Mononuclear cell (primary cell): ENCODE measurements around the gene TRAFD1. TPM values are rescaled to one million over a fixed set of nuclear protein-coding genes. Genes with fewer than 3 reads are reported as not detected.

ENCODE experiments used
- H3K27me3 ChIP-seq: 2 replicates; pipeline ENCODE4 v1.6.0; 2011; ENCODE audit warnings: low read length, control low read depth; ENCODE audit not compliant: insufficient read depth
- H3K4me1 ChIP-seq: 2 replicates; pipeline ENCODE4 v1.5.1; 2011; ENCODE audit warnings: mild to moderate bottlenecking, low read length, control low read depth; ENCODE audit not compliant: insufficient read depth
- H3K4me3 ChIP-seq: 2 replicates; pipeline ENCODE4 v1.5.1; 2011; ENCODE audit warnings: mild to moderate bottlenecking, low read length, moderate library complexity
- H3K9me3 ChIP-seq: 2 replicates; pipeline ENCODE4 v1.5.1; 2011; ENCODE audit warnings: low read depth, mild to moderate bottlenecking, control low read depth, low read length
- total RNA-seq: library from RNA; depleted of rRNA; stranded (reverse); fragments of >200 nt; gene quantifications from one replicate; pipeline ENCODE4 v1.2.3, GENCODE V29; 2012

TRAFD1 gene
- total RNA-seq, 1 donor = 44.5 TPM

DNA sequence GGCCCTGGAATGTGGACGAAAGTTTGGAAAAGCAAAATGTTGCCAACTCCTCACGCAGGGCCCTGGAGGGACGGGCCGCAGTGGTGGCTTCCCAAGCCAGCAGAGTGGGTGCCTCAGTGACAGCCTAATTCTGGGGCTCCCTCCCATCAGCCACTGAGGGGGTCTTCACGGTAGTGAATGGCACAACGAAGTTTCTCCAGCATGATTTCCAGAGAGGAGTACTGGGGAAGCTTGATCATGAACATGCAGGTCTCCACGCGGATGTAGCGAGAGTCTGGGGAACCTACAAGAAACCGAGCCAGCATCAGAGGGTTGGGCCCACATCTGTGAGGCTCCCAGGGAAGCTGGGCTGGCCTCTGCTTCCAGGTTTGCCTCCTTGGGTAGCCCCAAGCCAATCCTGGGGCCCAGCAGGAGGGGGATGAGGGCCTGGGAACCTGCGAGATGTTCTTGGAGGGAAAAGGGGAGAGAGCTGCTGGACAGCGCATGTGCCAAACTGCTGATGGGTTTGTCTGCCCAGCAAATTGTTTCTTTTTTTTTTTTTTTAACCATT is 37.0 kb downstream of the TRAFD1 start:
- H3K4me3 ChIP-seq = no peak overlapping the region
- H3K4me1 ChIP-seq = peaks cover 18% of the 10 kb centered on the region
- no peaks in the 10 kb centered on the region for H3K27me3 ChIP-seq
- no peaks in the 10 kb centered on the region for H3K9me3 ChIP-seq

DNA sequence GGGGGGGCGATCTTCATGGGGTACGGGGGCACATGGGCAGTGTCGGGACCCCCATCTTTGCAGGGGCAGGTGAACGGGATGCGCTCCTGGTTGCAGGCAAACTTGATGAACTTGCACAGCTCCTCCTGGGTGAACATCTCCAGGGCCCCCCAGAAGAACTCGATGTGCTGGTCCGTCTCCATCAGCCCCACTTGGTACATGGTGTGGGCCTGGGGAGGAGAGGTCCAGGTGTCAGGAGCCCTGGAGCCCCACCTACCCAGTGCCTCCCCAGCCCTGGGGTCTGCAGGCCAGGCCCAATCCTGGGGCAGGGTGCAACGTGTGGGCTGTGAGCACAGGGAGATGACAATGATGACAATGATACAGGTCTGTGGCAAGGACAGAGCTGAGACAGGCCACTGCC is 37.7 kb downstream of the TRAFD1 start:
- peaks cover 18% of the 10 kb centered on the region for H3K4me1 ChIP-seq
- no peak overlapping the region for H3K4me3 ChIP-seq
- H3K9me3 ChIP-seq = no peaks in the 10 kb centered on the region
- H3K27me3 ChIP-seq = no peaks in the 10 kb centered on the region

DNA sequence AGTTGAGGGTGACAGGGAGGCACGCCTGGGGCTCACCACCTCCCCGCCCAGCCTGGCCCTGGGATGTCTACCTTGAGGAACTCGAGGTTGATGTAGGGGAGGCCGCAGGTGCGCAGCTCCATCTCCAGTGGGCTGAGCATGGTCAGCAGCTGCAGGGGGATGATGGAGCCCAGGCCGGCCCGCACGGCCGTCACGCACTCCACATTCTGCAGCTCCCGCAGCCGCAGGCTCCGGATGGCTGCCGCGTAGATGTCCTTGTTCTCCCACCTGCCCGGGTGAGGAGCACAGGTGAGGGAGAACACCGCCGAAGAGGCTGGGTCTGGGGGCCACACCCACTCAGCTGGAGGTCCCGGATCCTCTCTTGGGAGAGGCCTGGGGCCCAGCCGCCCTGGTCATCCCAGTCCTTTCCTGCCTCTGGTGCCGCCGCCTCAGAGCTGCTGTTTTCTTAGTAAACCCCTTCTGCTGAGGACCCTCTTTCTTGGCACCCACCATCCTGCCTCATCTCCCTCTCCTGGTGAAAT is 38.2 kb downstream of the TRAFD1 start:
- Histone ChIP-seq H3K9me3 (no peaks in the 10 kb centered on the region), H3K27me3 (no peaks in the 10 kb centered on the region), H3K4me1 (peaks cover 13% of the 10 kb centered on the region), H3K4me3 (no peak overlapping the region)

DNA sequence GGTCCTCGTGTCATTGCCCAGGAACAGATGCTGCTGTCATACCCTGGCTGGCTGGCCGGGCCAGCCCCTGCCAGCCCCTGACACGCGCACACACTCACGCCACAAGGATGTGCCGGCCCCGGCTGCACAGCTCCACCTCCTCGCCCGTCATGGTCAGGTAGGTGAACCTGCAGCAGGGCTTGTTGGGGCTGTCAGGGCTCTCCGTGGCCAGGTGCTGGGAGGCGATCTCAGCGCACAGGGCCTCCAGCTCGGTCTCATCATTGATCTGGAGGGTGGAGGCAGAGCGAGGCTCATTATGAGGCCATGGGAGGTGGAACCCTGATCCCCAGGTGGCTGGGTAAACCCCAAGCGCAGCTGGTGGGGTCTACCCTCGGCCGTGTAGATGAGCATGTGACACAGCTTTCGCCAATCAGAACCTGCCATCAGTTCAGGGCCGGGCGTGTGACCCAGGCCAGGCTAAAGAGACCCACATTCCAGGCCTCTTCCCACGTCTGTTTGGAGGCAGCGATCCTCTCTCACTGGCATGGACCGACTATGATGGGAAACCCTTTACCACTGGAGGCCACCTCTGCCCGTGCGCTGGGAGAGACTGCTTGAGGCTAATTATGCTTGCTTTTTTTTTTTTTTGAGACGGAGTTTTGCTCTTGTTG is 38.8 kb downstream of the TRAFD1 start:
- Histone ChIP-seq H3K4me1 (peaks cover 7% of the 10 kb centered on the region), H3K27me3 (no peaks in the 10 kb centered on the region), H3K4me3 (no peak overlapping the region), H3K9me3 (no peaks in the 10 kb centered on the region)

DNA sequence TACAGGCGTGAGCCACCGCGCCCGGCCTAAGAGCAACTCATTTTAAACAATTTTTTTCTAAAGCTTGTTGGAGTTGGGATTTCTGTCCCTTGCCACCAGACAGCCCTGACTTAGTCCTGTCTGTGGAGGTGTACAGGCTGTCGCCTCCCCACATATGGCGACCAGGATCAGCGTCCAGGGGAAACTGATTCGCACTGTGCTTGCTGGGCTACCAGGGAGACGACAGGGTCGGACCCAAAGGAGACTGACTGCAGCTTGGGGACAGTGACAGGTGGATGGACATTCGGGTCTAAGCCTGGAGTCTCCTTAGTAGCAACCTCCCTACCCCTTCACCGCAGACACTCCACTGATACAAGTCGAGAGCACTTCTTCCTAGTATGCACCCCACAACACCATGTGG is 40.3 kb downstream of the TRAFD1 start:
- no peak overlapping the region for H3K4me3 ChIP-seq
- H3K27me3 ChIP-seq = no peaks in the 10 kb centered on the region
- H3K4me1 ChIP-seq = no peaks in the 10 kb centered on the region
- no peaks in the 10 kb centered on the region for H3K9me3 ChIP-seq

DNA sequence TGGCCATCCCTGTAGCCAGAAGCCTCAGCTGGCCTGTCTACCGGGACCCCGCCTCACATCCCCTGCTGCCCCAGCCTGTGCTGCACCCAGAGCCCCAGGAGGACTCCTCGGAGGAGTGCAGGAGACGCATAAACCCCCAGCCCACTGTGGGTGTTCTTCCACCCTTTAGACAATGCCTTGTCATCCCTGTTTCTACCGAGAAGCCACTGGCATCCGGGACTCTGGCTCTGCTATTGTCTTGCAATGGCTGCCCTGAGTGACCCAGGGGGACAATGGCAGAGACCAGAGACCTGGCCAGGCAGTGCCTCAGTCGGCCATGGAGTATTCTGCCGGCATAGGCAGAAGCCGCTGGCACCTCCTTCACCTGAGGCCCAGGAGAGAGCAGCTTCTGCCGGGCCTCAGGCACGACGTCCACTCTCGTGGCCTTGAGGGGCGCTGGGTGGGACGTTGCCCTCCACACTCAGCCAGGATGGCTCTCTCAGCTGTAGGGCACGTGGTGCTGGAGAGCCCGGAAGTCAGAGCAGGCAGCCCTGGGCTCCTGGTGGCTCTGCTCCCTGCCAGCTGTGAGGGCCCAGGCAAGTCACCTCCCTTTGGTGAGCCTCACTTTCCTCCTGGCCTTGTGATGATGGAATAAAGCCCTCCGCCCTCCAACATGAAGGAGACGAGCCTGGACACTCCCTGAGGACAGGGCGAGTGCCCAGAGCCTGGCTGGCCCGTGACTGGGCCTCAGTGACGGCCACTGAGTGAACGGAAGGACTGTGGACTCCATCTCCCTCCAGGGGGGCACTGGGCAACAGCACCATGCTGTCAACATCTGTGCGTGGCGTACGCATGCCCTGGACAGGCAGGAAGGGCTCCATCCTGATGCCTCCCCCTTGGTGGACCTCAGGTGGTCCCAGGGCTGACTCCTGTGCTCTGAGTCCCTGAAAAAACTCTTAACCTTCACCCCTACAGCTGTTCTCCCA is 41.0 kb downstream of the TRAFD1 start:
- Histone ChIP-seq H3K4me3 (no peak overlapping the region), H3K9me3 (no peaks in the 10 kb centered on the region), H3K27me3 (no peaks in the 10 kb centered on the region), H3K4me1 (no peaks in the 10 kb centered on the region)

DNA sequence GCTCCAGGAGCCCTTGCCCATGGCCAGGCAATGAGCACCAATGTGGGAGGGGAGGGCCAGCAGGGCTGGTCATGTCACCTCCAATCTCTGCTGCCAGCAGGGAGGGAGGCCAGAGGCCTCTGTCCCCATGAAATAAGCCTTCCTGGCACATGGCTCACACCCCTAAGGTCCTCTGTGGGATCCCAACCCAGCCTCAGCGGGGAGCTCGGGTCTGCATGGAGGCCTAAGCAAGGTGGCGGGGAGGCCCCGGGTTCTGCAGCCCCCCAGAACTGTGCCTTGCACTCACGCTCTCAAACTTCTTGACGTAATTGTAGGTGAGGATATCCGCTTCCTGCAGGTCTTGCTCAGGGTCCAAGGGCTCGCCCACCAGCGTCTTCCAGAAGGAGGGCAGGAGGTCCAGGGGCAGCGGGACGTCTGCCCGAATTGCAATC is 41.7 kb downstream of the TRAFD1 start:
- H3K27me3 ChIP-seq = no peaks in the 10 kb centered on the region
- H3K9me3 ChIP-seq = no peaks in the 10 kb centered on the region
- no peak overlapping the region for H3K4me3 ChIP-seq
- no peaks in the 10 kb centered on the region for H3K4me1 ChIP-seq

DNA sequence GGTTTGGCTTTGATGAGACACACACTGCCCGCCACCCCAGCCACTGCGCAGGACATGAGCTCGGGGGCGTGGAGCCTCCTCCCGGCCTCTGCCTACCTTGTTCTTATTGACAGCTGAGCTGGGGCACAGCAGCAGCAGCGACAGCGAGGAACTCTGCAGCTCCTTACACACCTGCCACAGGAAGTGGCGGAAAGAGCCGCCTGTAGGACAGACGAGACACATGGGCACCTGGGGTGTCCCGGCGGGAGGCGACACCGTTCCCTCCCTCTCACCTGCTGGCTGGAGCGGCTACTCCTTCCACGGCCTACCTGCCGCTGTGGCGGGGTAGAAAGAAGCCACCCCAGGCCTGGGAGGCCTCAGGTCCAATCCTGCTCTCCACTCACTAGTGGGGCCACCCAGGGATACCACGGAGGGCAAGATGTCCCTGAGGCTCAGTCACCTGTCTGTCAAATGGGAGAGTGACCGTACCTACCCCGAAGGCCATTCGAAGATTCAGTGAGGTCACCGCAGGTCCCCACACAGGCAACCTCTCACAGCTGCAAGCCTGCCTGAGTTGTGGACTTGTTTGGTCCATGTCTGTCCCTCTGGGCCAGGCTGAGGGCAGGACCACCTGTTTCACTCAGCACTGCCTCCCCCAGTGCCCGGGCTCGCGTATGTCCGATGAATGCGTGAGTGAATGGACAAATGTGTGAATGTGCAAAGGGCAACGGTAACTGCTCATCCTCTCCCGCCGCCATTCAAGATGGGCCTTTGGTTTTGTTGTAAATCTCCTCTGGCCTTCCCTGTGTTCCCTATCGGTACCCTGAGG is 42.6 kb downstream of the TRAFD1 start:
- H3K4me3 ChIP-seq = no peak overlapping the region

DNA sequence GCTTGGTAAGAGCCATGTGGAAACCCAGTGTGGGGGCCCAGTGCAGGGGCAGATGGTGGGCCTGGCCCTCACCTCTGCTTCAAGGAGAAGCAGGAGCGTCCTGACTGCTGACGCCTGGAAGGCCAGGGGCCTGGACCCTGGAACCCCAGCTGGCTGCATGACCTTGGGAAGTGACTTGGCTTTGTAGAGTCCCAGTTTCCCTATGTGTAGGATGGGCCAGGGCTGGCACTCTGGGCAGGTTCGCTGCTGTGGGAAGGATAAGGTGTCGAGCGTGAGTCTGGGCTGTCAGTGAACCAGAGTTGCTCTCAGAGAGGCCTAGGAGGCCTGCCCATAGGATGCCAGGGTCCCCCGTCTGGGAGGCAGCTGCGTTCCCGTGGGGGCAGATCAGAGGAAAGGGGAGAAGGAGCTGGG is 43.2 kb downstream of the TRAFD1 start:
- Histone ChIP-seq H3K4me3 (no peak overlapping the region), H3K4me1 (no peaks in the 10 kb centered on the region), H3K9me3 (no peaks in the 10 kb centered on the region), H3K27me3 (no peaks in the 10 kb centered on the region)

More for the DNA sequence above, 42.6 kb downstream of the TRAFD1 start:
- Histone ChIP-seq H3K27me3 (no peaks in the 10 kb centered on the region), H3K4me1 (no peaks in the 10 kb centered on the region), H3K9me3 (no peaks in the 10 kb centered on the region)

DNA sequence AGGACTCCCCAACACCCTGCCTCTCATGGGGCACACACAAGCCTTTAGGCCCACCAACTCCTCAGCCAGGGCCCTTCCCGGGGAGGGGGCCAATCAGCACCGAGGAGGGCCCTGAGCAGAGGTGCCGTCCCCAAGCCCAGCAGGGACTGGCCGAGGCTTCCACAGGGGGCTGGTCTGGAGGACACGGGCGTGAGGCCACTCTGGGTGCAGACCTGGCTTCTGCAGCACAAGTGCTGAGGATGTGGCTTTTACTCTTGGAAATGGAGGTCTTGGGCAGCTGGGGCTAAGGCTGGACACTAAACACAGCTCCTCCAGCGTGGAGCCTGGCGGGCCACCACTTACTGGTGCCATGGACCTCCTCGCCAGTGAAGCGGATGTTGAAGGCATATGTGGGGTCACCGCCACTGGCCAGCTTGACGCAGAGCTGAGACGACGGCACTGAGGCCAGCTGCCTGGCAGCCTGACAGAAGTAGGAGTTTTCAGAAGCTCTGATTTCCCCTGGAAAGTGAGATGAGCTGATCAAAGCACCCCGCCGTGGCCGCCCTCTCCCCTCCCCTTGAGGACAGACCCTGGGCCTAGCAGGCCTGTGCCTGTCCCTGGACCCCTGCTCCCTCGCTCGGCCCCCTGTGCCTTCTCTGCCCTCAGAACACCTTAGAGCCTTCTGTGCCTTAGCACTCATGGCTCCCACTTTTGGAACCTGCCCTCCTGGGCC is 44.0 kb downstream of the TRAFD1 start:
- Histone ChIP-seq H3K27me3 (no peaks in the 10 kb centered on the region), H3K9me3 (no peaks in the 10 kb centered on the region), H3K4me3 (no peak overlapping the region), H3K4me1 (no peaks in the 10 kb centered on the region)

DNA sequence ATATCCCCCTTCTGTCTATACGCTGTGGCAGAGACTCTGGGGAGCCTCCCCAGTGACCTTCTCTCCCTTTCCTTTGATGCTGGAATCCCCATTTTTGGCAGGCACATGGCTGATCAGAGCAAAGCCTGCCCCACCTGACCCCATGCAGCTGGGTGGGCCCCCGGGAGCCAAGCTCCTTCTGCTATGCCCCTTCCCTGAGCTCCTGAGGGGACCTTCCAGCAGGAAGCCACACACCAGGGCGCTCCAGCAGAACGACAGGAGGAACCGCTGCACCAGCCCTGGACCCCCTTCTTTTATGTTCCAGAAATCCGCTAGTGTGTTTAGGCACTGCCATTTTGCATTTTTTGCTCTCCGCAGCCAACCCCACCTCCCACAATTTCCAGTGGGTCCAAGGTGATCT is 44.6 kb downstream of the TRAFD1 start:
- H3K27me3 ChIP-seq = no peaks in the 10 kb centered on the region
- H3K4me1 ChIP-seq = no peaks in the 10 kb centered on the region
- H3K9me3 ChIP-seq = no peaks in the 10 kb centered on the region
- no peak overlapping the region for H3K4me3 ChIP-seq

DNA sequence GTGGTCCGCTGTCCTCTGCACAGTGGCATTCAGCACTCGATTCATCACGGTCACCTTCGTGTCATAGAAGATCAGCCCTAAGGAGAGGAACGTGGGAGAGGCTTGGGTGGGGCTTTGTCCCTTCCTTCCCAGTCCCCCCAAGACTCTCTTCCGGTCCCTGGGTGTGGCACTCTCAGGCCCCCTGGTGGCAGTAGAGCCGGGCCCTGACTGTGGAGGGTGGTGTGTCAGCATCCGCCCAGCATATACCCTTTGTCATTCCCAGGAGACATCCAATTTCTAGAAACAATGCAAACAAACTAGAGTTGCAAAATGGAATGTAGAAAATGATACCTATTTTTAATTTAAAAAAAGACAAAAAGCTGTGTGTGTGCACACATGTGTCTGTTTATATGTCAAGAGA is 45.0 kb downstream of the TRAFD1 start:
- no peaks in the 10 kb centered on the region for H3K4me1 ChIP-seq
- H3K4me3 ChIP-seq = no peak overlapping the region
- no peaks in the 10 kb centered on the region for H3K9me3 ChIP-seq
- H3K27me3 ChIP-seq = no peaks in the 10 kb centered on the region

DNA sequence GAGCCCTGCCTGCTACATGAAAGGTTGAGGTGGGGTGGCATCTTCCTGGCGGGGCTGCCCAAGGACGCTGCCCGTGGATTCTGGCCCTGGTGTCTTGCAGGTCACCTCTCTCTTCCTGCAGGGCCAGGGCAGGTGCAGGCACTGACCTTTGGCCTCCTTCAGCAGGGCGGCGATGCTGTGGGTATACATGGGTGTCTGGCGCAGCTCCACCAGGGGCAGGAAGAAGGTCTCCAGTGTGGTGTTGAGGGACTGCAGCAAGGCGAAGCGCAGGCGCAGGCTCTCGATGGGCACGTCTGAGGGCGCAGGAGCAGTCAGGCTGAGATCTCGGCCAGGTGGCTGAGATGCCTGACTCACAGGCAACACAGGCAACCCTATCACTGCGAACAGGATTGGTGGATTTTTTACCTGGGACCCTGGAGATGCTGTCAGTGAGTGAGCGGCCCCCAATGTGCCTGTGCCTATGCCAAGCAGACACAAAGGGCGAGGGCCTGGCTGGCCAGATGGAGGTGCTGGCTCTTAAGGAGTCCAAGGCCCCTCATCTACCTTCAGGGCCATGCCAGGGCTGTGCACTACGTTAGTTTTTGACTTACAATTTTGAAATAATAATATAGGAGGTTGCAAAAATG is 45.7 kb downstream of the TRAFD1 start:
- Histone ChIP-seq H3K4me1 (no peaks in the 10 kb centered on the region), H3K27me3 (no peaks in the 10 kb centered on the region), H3K4me3 (no peak overlapping the region), H3K9me3 (no peaks in the 10 kb centered on the region)
